ENCODE measurements around the gene HENMT1. TPM values are rescaled to one million over a fixed set of nuclear protein-coding genes. Genes with fewer than 3 reads are reported as not detected.
A peak's percentile ranks its signal among the peaks of the same experiment; 100 is the strongest.

Gene HENMT1
- total RNA-seq, 2 donors from 2014 or later = 3.4 to 7.9 TPM

GRCh38 chr1:108612496-108612895, 48.4 kb downstream of the HENMT1 start:
- H3K4me1 ChIP-seq (ENCODE audit: control insufficient read depth in 1 of 2, low read depth in 2 of 2) = peaks cover 2 to 12% of the 10 kb centered on the region in 2 donors
- TF ChIP-seq CTCF (IDR thresholded peaks at IDR 0.05) = no peak
- H3K36me3 ChIP-seq = peaks cover 3% of the 10 kb centered on the region
- no peak overlapping the region for H3K27ac ChIP-seq
- H3K4me3 ChIP-seq = no peak overlapping the region
- DNase-seq (ENCODE audit: low spot score) (no peak), ATAC-seq (ENCODE audit: insufficient number of reproducible peaks, low FRiP score, low read depth) (no peak)
- no peaks in the 10 kb centered on the region for H3K27me3 ChIP-seq (replicated peaks; ENCODE audit: insufficient read depth)
- no peaks in the 10 kb centered on the region for H3K9me3 ChIP-seq

- no peak for TF ChIP-seq CTCF (IDR thresholded peaks at IDR 0.05)
- no peak for ATAC-seq (ENCODE audit: insufficient number of reproducible peaks, low FRiP score, low read depth)
Observed at GRCh38 chr1:108611984-108612383, 48.9 kb downstream of the HENMT1 start.

GRCh38 chr1:108610073-108610472, 50.8 kb downstream of the HENMT1 start:
- Histone ChIP-seq H3K9me3 (no peaks in the 10 kb centered on the region), H3K27ac (no peak overlapping the region), H3K4me1 (ENCODE audit: control insufficient read depth in 1 of 2, low read depth in 2 of 2) (peaks cover 2 to 12% of the 10 kb centered on the region in 2 donors), H3K36me3 (peaks cover 3% of the 10 kb centered on the region), H3K4me3 (no peak overlapping the region), H3K27me3 (replicated peaks; ENCODE audit: insufficient read depth) (no peaks in the 10 kb centered on the region)
- ATAC-seq (ENCODE audit: insufficient number of reproducible peaks, low FRiP score, low read depth) = no peak
- TF ChIP-seq CTCF (IDR thresholded peaks at IDR 0.05) = no peak
- no peak for DNase-seq (ENCODE audit: low spot score)

More at GRCh38 chr1:108611984-108612383, 48.9 kb downstream of the HENMT1 start:
- no peak for DNase-seq (ENCODE audit: low spot score)
- H3K27me3 ChIP-seq (replicated peaks; ENCODE audit: insufficient read depth) = no peaks in the 10 kb centered on the region
- H3K4me1 ChIP-seq (ENCODE audit: control insufficient read depth in 1 of 2, low read depth in 2 of 2) = peaks cover 2 to 12% of the 10 kb centered on the region in 2 donors
- no peaks in the 10 kb centered on the region for H3K9me3 ChIP-seq
- no peak overlapping the region for H3K27ac ChIP-seq
- peaks cover 3% of the 10 kb centered on the region for H3K36me3 ChIP-seq
- no peak overlapping the region for H3K4me3 ChIP-seq

- DNase-seq (ENCODE audit: low spot score) = no peak
- ATAC-seq (ENCODE audit: insufficient number of reproducible peaks, low FRiP score, low read depth) = no peak
- Histone ChIP-seq H3K27ac (peak overlapping the region in 1 of 2 donors; percentile 48), H3K9me3 (no peaks in the 10 kb centered on the region), H3K4me3 (peak overlapping the region; percentile 9), H3K27me3 (replicated peaks; ENCODE audit: insufficient read depth) (no peaks in the 10 kb centered on the region), H3K36me3 (peaks cover 3% of the 10 kb centered on the region), H3K4me1 (ENCODE audit: control insufficient read depth in 1 of 2, low read depth in 2 of 2) (peaks cover 2 to 12% of the 10 kb centered on the region in 2 donors)
- no peak for TF ChIP-seq CTCF (IDR thresholded peaks at IDR 0.05)
Observed at GRCh38 chr1:108609483-108610049, 51.3 kb downstream of the HENMT1 start.

GRCh38 chr1:108606478-108606877, 54.4 kb downstream of the HENMT1 start:
- DNase-seq (ENCODE audit: low spot score) (no peak), ATAC-seq (ENCODE audit: insufficient number of reproducible peaks, low FRiP score, low read depth) (no peak)
- Histone ChIP-seq H3K36me3 (no peaks in the 10 kb centered on the region), H3K4me3 (no peak overlapping the region), H3K9me3 (no peaks in the 10 kb centered on the region), H3K27ac (no peak overlapping the region), H3K4me1 (ENCODE audit: control insufficient read depth in 1 of 2, low read depth in 2 of 2) (peaks cover 2 to 12% of the 10 kb centered on the region in 2 donors), H3K27me3 (replicated peaks; ENCODE audit: insufficient read depth) (no peaks in the 10 kb centered on the region)
- TF ChIP-seq CTCF (IDR thresholded peaks at IDR 0.05) = no peak
